ENCODE results near the gene SUPT3H. TPM values are rescaled to one million over a fixed set of nuclear protein-coding genes. Genes with fewer than 3 reads are reported as not detected.
"Not testable (repeated sequence)": the region's sequence is repeated elsewhere in the genome, so short reads cannot be mapped to it uniquely, and the experiment has no call there.

The SUPT3H gene
- polyA plus RNA-seq, 1 donor (not counting 4 experiments of a cell fraction or from before 2014, with no cell fraction given), result 7.6 TPM

DNA sequence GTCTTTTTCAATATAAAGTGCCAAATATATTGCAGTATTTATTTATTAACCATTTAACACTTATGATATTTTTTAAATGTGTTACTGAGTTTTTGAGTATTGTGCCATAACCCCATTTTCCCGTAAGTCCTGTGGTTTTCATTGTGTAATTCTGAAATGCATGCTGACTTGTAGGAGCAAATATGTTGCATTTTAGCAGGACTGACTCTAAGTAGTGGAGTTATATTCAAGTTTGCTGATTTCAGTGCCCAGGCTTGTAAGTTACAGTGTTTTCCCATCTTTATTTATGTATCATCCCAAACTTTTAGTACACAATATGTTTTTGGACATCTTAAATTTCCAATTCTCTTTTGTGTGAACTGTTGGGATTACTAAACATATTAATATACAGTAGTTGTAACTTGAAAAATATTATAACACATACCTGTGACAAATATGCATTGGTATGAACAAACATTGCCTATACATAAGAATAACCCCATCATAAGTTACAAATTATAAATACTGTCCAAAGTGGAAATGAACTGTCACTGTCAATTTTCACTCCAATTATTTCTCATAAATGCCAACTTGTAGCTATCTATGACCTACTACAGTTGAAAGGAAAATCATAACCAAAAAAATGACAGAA, 228.9 kb downstream of the SUPT3H start:
- Histone ChIP-seq H3K79me2 (ENCODE audit: control insufficient read depth, insufficient read depth, low read length) (no peaks in the 10 kb centered on the region), H3K27ac (ENCODE audit: control insufficient read depth, insufficient read depth, low read length) (no peak overlapping the region), H3K9me1 (ENCODE audit: control insufficient read depth, extremely low read depth, insufficient read depth, low read length) (no peaks in the 10 kb centered on the region), H3K4me2 (ENCODE audit: control insufficient read depth, extremely low read depth, insufficient read depth, low read depth, low read length) (no peak overlapping the region), H3K9ac (ENCODE audit: control insufficient read depth, extremely low read depth, insufficient read depth, low read length) (no peak overlapping the region), H3K36me3 (ENCODE audit: control insufficient read depth in 2 of 2, extremely low read depth in 1 of 2, insufficient read depth in 2 of 2, low read length in 2 of 2) (no peaks in the 10 kb centered on the region), H3K4me3 (ENCODE audit: control insufficient read depth in 2 of 3, extremely low read depth in 1 of 3, insufficient read depth in 2 of 3, low read depth in 1 of 3, low read length in 3 of 3) (no peak overlapping the region), H3K27me3 (ENCODE audit: control insufficient read depth, extremely low read depth, insufficient read depth, low read length) (no peaks in the 10 kb centered on the region), H4K20me1 (ENCODE audit: control insufficient read depth, extremely low read depth, insufficient read depth, low read length) (no peaks in the 10 kb centered on the region), H3K9me3 (ENCODE audit: control insufficient read depth, low read depth, low read length) (no peaks in the 10 kb centered on the region), H2AFZ (ENCODE audit: control insufficient read depth, low read length) (no peak overlapping the region), H3K4me1 (ENCODE audit: control insufficient read depth, extremely low read depth, insufficient read depth, low read length) (no peaks in the 10 kb centered on the region)
- dilution Hi-C loops (cut with MboI; ENCODE audit: extremely low pct_ligation_motif_present, low sequenced_read_pairs), result no loop called here
- DNase-seq (ENCODE audit: low read depth, low spot score), result no peak
- no peak for FAIRE-seq
- TF ChIP-seq CTCF (optimal IDR thresholded peaks at IDR 0.05 in 1 of 3, IDR thresholded peaks at IDR 0.05 in 1 of 3, conservative IDR thresholded peaks at IDR 0.05 in 1 of 3; ENCODE audit: extremely low read depth in 1 of 3, insufficient read depth in 2 of 3, low read length in 3 of 3) (no peak), EZH2 (IDR thresholded peaks at IDR 0.05; ENCODE audit: low read length) (no peak)

DNA sequence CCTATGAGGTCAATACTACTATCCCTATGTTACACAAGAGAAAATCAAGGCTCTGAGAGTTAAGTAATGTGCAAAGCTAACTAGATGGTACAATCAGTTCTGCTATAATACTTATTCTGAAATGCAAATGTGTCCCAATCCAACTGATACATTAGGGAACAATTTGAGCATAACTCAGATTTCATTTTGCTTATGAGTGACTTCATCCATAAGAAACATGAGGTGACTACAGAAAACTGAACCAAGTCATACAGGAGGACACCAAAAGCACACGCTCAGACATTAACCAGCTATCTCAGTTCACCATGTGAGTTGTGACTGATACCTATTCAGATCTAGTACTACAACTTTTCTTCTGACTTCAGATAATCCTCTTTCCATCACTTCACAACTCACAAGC, 229.5 kb downstream of the SUPT3H start:
- TF ChIP-seq CTCF (optimal IDR thresholded peaks at IDR 0.05 in 1 of 3, IDR thresholded peaks at IDR 0.05 in 1 of 3, conservative IDR thresholded peaks at IDR 0.05 in 1 of 3; ENCODE audit: extremely low read depth in 1 of 3, insufficient read depth in 2 of 3, low read length in 3 of 3), result no peak
- TF ChIP-seq EZH2 (IDR thresholded peaks at IDR 0.05; ENCODE audit: low read length), result no peak
- H3K4me2 ChIP-seq (ENCODE audit: control insufficient read depth, extremely low read depth, insufficient read depth, low read depth, low read length), result no peak overlapping the region
- H4K20me1 ChIP-seq (ENCODE audit: control insufficient read depth, extremely low read depth, insufficient read depth, low read length), result no peaks in the 10 kb centered on the region
- no peaks in the 10 kb centered on the region for H3K4me1 ChIP-seq (ENCODE audit: control insufficient read depth, extremely low read depth, insufficient read depth, low read length)
- H2AFZ ChIP-seq (ENCODE audit: control insufficient read depth, low read length), result no peak overlapping the region
- H3K9me3 ChIP-seq (ENCODE audit: control insufficient read depth, low read depth, low read length), result no peaks in the 10 kb centered on the region
- no peaks in the 10 kb centered on the region for H3K79me2 ChIP-seq (ENCODE audit: control insufficient read depth, insufficient read depth, low read length)
- FAIRE-seq, result peak; percentile 20
- H3K27me3 ChIP-seq (ENCODE audit: control insufficient read depth, extremely low read depth, insufficient read depth, low read length), result no peaks in the 10 kb centered on the region
- H3K9ac ChIP-seq (ENCODE audit: control insufficient read depth, extremely low read depth, insufficient read depth, low read length), result no peak overlapping the region
- H3K36me3 ChIP-seq (ENCODE audit: control insufficient read depth in 2 of 2, extremely low read depth in 1 of 2, insufficient read depth in 2 of 2, low read length in 2 of 2), result no peaks in the 10 kb centered on the region
- DNase-seq (ENCODE audit: low read depth, low spot score), result no peak
- H3K4me3 ChIP-seq (ENCODE audit: control insufficient read depth in 2 of 3, extremely low read depth in 1 of 3, insufficient read depth in 2 of 3, low read depth in 1 of 3, low read length in 3 of 3), result no peak overlapping the region
- dilution Hi-C loops (cut with MboI; ENCODE audit: extremely low pct_ligation_motif_present, low sequenced_read_pairs), result no loop called here
- no peaks in the 10 kb centered on the region for H3K9me1 ChIP-seq (ENCODE audit: control insufficient read depth, extremely low read depth, insufficient read depth, low read length)
- H3K27ac ChIP-seq (ENCODE audit: control insufficient read depth, insufficient read depth, low read length), result no peak overlapping the region

GRCh38 chr6:45145658-45146057, 232.1 kb downstream of the SUPT3H start:
- H4K20me1 ChIP-seq (ENCODE audit: control insufficient read depth, extremely low read depth, insufficient read depth, low read length); H3K36me3 ChIP-seq (ENCODE audit: control insufficient read depth in 2 of 2, extremely low read depth in 1 of 2, insufficient read depth in 2 of 2, low read length in 2 of 2); FAIRE-seq; H3K9me3 ChIP-seq (ENCODE audit: control insufficient read depth, low read depth, low read length); H3K79me2 ChIP-seq (ENCODE audit: control insufficient read depth, insufficient read depth, low read length); H3K4me2 ChIP-seq (ENCODE audit: control insufficient read depth, extremely low read depth, insufficient read depth, low read depth, low read length); H3K27me3 ChIP-seq (ENCODE audit: control insufficient read depth, extremely low read depth, insufficient read depth, low read length); H3K9ac ChIP-seq (ENCODE audit: control insufficient read depth, extremely low read depth, insufficient read depth, low read length); H2AFZ ChIP-seq (ENCODE audit: control insufficient read depth, low read length); H3K9me1 ChIP-seq (ENCODE audit: control insufficient read depth, extremely low read depth, insufficient read depth, low read length); H3K27ac ChIP-seq (ENCODE audit: control insufficient read depth, insufficient read depth, low read length); DNase-seq (ENCODE audit: low read depth, low spot score); H3K4me3 ChIP-seq (ENCODE audit: control insufficient read depth in 2 of 3, extremely low read depth in 1 of 3, insufficient read depth in 2 of 3, low read depth in 1 of 3, low read length in 3 of 3); H3K4me1 ChIP-seq (ENCODE audit: control insufficient read depth, extremely low read depth, insufficient read depth, low read length); dilution Hi-C loops (cut with MboI; ENCODE audit: extremely low pct_ligation_motif_present, low sequenced_read_pairs): not testable (repeated sequence)
